H9 (cell line): ENCODE results near the gene FGF4. TPM values are rescaled to one million over a fixed set of nuclear protein-coding genes. Genes with fewer than 3 reads are reported as not detected.

Experiments
- DNase-seq: peaks from one replicate; pipeline ENCODE4 v3.0.0-alpha.2; 2017
- H2AFZ ChIP-seq: one replicate; pipeline ENCODE4 v1.6.1; 2013; ENCODE audit warnings: mild to moderate bottlenecking, low read length, control low read depth, moderate library complexity
- H2AK5ac ChIP-seq: 2 replicates; pipeline ENCODE4 v1.6.1; 2013; ENCODE audit warnings: low read length, control low read depth, mixed read lengths; ENCODE audit not compliant: insufficient read length
- H2BK120ac ChIP-seq: one replicate; pipeline ENCODE4 v1.6.1; 2013; ENCODE audit warnings: low read depth, mild to moderate bottlenecking, low read length, control low read depth, inconsistent platforms; ENCODE audit not compliant: poor library complexity, severe bottlenecking
- H2BK12ac ChIP-seq: 2 replicates; pipeline ENCODE4 v1.6.1; 2013; ENCODE audit warnings: low read length, control low read depth, mixed read lengths, low read depth; ENCODE audit not compliant: insufficient read length
- H2BK15ac ChIP-seq: 2 replicates; pipeline ENCODE4 v1.6.1; 2013; ENCODE audit warnings: low read depth, low read length, control low read depth
- H2BK20ac ChIP-seq: one replicate; pipeline ENCODE4 v1.6.1; 2013; ENCODE audit warnings: low read depth, mild to moderate bottlenecking, low read length, control low read depth, inconsistent platforms; ENCODE audit not compliant: poor library complexity, severe bottlenecking
- H2BK5ac ChIP-seq: 2 replicates; pipeline ENCODE4 v1.6.1; 2013; ENCODE audit warnings: low read length, control low read depth, mixed read lengths; ENCODE audit not compliant: insufficient read length
- H3K14ac ChIP-seq: 2 replicates; pipeline ENCODE4 v1.6.1; 2013; ENCODE audit warnings: low read length, control low read depth; ENCODE audit not compliant: insufficient read depth
- H3K18ac ChIP-seq: 2 replicates; pipeline ENCODE4 v1.6.1; 2013; ENCODE audit warnings: low read depth, mild to moderate bottlenecking, mixed read lengths, low read length, control low read depth; ENCODE audit not compliant: insufficient read length
- H3K23ac ChIP-seq: 2 replicates; pipeline ENCODE4 v1.6.1; 2013; ENCODE audit warnings: low read length, control low read depth, mixed read lengths, low read depth; ENCODE audit not compliant: insufficient read length
- H3K23me2 ChIP-seq: 2 replicates; pipeline ENCODE4 v1.6.1; 2013; ENCODE audit warnings: low read depth, mild to moderate bottlenecking, mixed read lengths, low read length, control low read depth; ENCODE audit not compliant: insufficient read length, poor library complexity, severe bottlenecking
- H3K27ac ChIP-seq: 2 replicates; pipeline ENCODE4 v1.5.1; 2013; ENCODE audit warnings: low read length, control low read depth, mixed read lengths, low read depth; ENCODE audit not compliant: insufficient read length
- H3K27me3 ChIP-seq: 2 replicates; pipeline ENCODE4 v1.6.1; 2013; ENCODE audit warnings: low read length, control low read depth, inconsistent platforms; ENCODE audit not compliant: insufficient read depth
- H3K4ac ChIP-seq: 2 replicates; pipeline ENCODE4 v1.6.1; 2013; ENCODE audit warnings: low read depth, mild to moderate bottlenecking, control low read depth, inconsistent platforms, low read length, moderate library complexity
- H3K4me1 ChIP-seq: 2 replicates; pipeline ENCODE4 v1.6.1; 2013; ENCODE audit warnings: low read length, control low read depth, inconsistent platforms; ENCODE audit not compliant: insufficient read depth
- H3K4me2 ChIP-seq: 2 replicates; pipeline ENCODE4 v1.6.1; 2013; ENCODE audit warnings: low read length, control low read depth, mixed read lengths; ENCODE audit not compliant: insufficient read length, insufficient read depth
- H3K56ac ChIP-seq: 2 replicates; pipeline ENCODE4 v1.6.1; 2013; ENCODE audit warnings: low read depth, mild to moderate bottlenecking, mixed read lengths, low read length, control low read depth; ENCODE audit not compliant: insufficient read length
- H3K79me1 ChIP-seq: 2 replicates; pipeline ENCODE4 v1.6.1; 2013; ENCODE audit warnings: low read depth, mild to moderate bottlenecking, moderate library complexity, low read length, control low read depth, inconsistent platforms; ENCODE audit not compliant: insufficient read depth, poor library complexity, severe bottlenecking
- H3K79me2 ChIP-seq: 2 replicates; pipeline ENCODE4 v1.6.1; 2013; ENCODE audit warnings: low read length, control low read depth, inconsistent platforms; ENCODE audit not compliant: insufficient read depth
- H3K9ac ChIP-seq: 2 replicates; pipeline ENCODE4 v1.6.1; 2013; ENCODE audit warnings: low read length, control low read depth, mixed read lengths; ENCODE audit not compliant: insufficient read length; ENCODE audit errors: extremely low read depth
- H3K9me3 ChIP-seq: one replicate; pipeline ENCODE4 v1.6.1; 2013; ENCODE audit warnings: low read depth, low read length, inconsistent platforms; ENCODE audit not compliant: control insufficient read depth
- H3T11ph ChIP-seq: one replicate; pipeline ENCODE4 v1.6.1; 2013; ENCODE audit warnings: mild to moderate bottlenecking, low read length, control low read depth, inconsistent platforms
- H4K20me1 ChIP-seq: one replicate; pipeline ENCODE4 v1.6.1; 2013; ENCODE audit not compliant: control insufficient read depth, insufficient read length, insufficient read depth
- H4K5ac ChIP-seq: 2 replicates; pipeline ENCODE4 v1.6.1; 2013; ENCODE audit warnings: low read depth, mild to moderate bottlenecking, mixed read lengths, low read length, control low read depth; ENCODE audit not compliant: insufficient read length
- H4K8ac ChIP-seq: replicated peaks from 2 replicates; pipeline ENCODE4 v1.6.1; 2013; ENCODE audit warnings: low read length, control low read depth, mixed read lengths, low read depth; ENCODE audit not compliant: insufficient read length
- H4K91ac ChIP-seq: 2 replicates; pipeline ENCODE4 v1.6.1; 2013; ENCODE audit warnings: low read depth, mild to moderate bottlenecking, moderate library complexity, mixed read lengths, low read length, control low read depth; ENCODE audit not compliant: insufficient read length
- H3K27ac Mint-ChIP-seq, 3 experiments: 2 replicates in 2 of 3; 3 replicates in 1 of 3; pipeline ENCODE4 v1.8.0; 2020 to 2021; ENCODE audit warnings: mixed read lengths in 3 of 3, mild to moderate bottlenecking in 1 of 3, moderate library complexity in 1 of 3
- H3K27me3 Mint-ChIP-seq: 2 replicates; pipeline ENCODE4 v1.8.0; 2021; ENCODE audit warnings: low read depth, mild to moderate bottlenecking, moderate library complexity, mixed read lengths
- H3K36me3 Mint-ChIP-seq, 3 experiments: 2 replicates in 2 of 3; 3 replicates in 1 of 3; pipeline ENCODE4 v1.8.0; 2020 to 2021; ENCODE audit warnings: low read depth in 3 of 3, mixed read lengths in 3 of 3; ENCODE audit not compliant: insufficient read depth in 1 of 3
- H3K4me1 Mint-ChIP-seq, 2 experiments: 2 replicates each; pipeline ENCODE4 v1.8.0; 2020; ENCODE audit warnings: mixed read lengths in 2 of 2
- H3K4me3 Mint-ChIP-seq, 2 experiments: 2 replicates in 1 of 2; 3 replicates in 1 of 2; pipeline ENCODE4 v1.8.0; 2020 to 2021; ENCODE audit warnings: mild to moderate bottlenecking in 2 of 2, mixed read lengths in 2 of 2, moderate library complexity in 1 of 2
- H3K9me3 Mint-ChIP-seq, 2 experiments: 2 replicates in 1 of 2; 3 replicates in 1 of 2; pipeline ENCODE4 v1.8.0; 2020; ENCODE audit warnings: mild to moderate bottlenecking in 2 of 2, mixed read lengths in 2 of 2, moderate library complexity in 1 of 2
- CTCF ChIP-seq: fragments of 200-600 bp; sonication (generic); conservative IDR thresholded peaks from 3 replicates; pipeline ENCODE4 v1.8.0; 2021; ENCODE audit warnings: antibody characterized with exemption, mild to moderate bottlenecking
- WGBS: extraction: QIAGEN DNeasy Blood & Tissue Kit; methylation state at CpG from one replicate; pipeline ENCODE4 v1.1.7; 2013; ENCODE audit warnings: missing lambda C conversion rate, low lambda C conversion rate, mixed read lengths; ENCODE audit not compliant: insufficient read length; ENCODE audit errors: extremely low coverage; 5-methylcytosine and 5-hydroxymethylcytosine counted together
- total RNA-seq: library from RNA; stranded (reverse); gene quantifications from 2 replicates; pipeline ENCODE4 v1.2.1, GENCODE V29; 2021

Gene FGF4
- total RNA-seq, 1 experiment from 2014 or later, result 0.68 TPM

GRCh38 chr11:69810289-69811118 is 35.4 kb upstream of the FGF4 start:
- Histone ChIP-seq H4K91ac (no peak overlapping the region), H3K56ac (no peak overlapping the region), H4K20me1 (peaks cover 2% of the 10 kb centered on the region), H2BK20ac (no peak overlapping the region), H2BK5ac (no peak overlapping the region), H3K4ac (no peak overlapping the region), H2BK15ac (no peak overlapping the region), H3T11ph (no peak overlapping the region), H2BK12ac (no peak overlapping the region), H3K9ac (no peak overlapping the region), H3K27me3 (peaks cover 5% of the 10 kb centered on the region; the same call in 1 of the 2 replicates), H3K14ac (no peak overlapping the region; the same call in 1 of the 2 replicates), H3K79me1 (no peaks in the 10 kb centered on the region), H3K9me3 (no peaks in the 10 kb centered on the region), H2BK120ac (no peak overlapping the region), H3K18ac (no peak overlapping the region), H2AK5ac (no peak overlapping the region), H3K23me2 (peaks cover 3% of the 10 kb centered on the region), H2AFZ (no peak overlapping the region), H3K79me2 (no peaks in the 10 kb centered on the region), H3K4me2 (no peak overlapping the region), H4K5ac (no peak overlapping the region), H3K4me1 (no peaks in the 10 kb centered on the region), H3K23ac (no peak overlapping the region), H3K27ac (no peak overlapping the region), H4K8ac (no peak overlapping the region)
- peaks cover 8 to 11% of the 10 kb centered on the region in 2 experiments for H3K4me1 Mint-ChIP-seq
- H3K27ac Mint-ChIP-seq, result no peak overlapping the region
- peaks cover 68% of the 10 kb centered on the region for H3K27me3 Mint-ChIP-seq
- TF ChIP-seq CTCF, result no peak
- H3K36me3 Mint-ChIP-seq, result no peaks in the 10 kb centered on the region; a peak in 2 of 7 replicates
- no peak overlapping the region for H3K4me3 Mint-ChIP-seq
- no CpG with 5 or more reads among the region's 39 CpGs for WGBS
- DNase-seq, result no peak
- peaks cover 0 to 6% of the 10 kb centered on the region in 2 experiments; a peak in 2 of 5 replicates for H3K9me3 Mint-ChIP-seq
